Activated naive CD4-positive, alpha-beta T cell treated with anti-CD3 and anti-CD28 coated beads for 36 hours (primary cell): ENCODE data around the gene COL25A1. TPM values are rescaled to one million over a fixed set of nuclear protein-coding genes. Genes with fewer than 3 reads are reported as not detected.
"Not testable (repeated sequence)": the region's sequence is repeated elsewhere in the genome, so short reads cannot be mapped to it uniquely, and the experiment has no call there.

Experiments
- CTCF ChIA-PET: fragments of 350-600 bp; sonication (Branson Sonifier 250); formaldehyde crosslinking; loops from one replicate; lab custom pipeline; 2021; ENCODE audit warnings: antibody characterized with exemption; lab: Charles Lee
- DNase-seq: peaks from one replicate; pipeline ENCODE4 v3.0.0-alpha.2; 2020
- H3K27ac Mint-ChIP-seq: one replicate; pipeline ENCODE4 v1.8.0; 2021; ENCODE audit warnings: mild to moderate bottlenecking, mixed read lengths
- H3K27me3 Mint-ChIP-seq: one replicate; pipeline ENCODE4 v1.8.0; 2021; ENCODE audit warnings: low read depth, mixed read lengths
- H3K36me3 Mint-ChIP-seq: one replicate; pipeline ENCODE4 v1.8.0; 2021; ENCODE audit warnings: low read depth, mixed read lengths
- H3K4me1 Mint-ChIP-seq: one replicate; pipeline ENCODE4 v1.8.0; 2021; ENCODE audit warnings: low read depth, mixed read lengths
- H3K4me3 Mint-ChIP-seq: one replicate; pipeline ENCODE4 v1.8.0; 2021; ENCODE audit warnings: mild to moderate bottlenecking, moderate library complexity, mixed read lengths
- H3K9me3 Mint-ChIP-seq: one replicate; pipeline ENCODE4 v1.8.0; 2021; ENCODE audit warnings: mixed read lengths
- intact Hi-C: fragments of 100-400 bp; cut with micrococcal nuclease; formaldehyde crosslinking; loops from one replicate; pipeline ENCODE4 v1.15.1; 2023
- total RNA-seq, 2 experiments: library from RNA; stranded (reverse); gene quantifications; one replicate each; pipeline ENCODE4 v1.2.3, GENCODE V29; 2021

COL25A1 gene
- total RNA-seq, 2 experiments from 2014 or later, result not detected

DNA sequence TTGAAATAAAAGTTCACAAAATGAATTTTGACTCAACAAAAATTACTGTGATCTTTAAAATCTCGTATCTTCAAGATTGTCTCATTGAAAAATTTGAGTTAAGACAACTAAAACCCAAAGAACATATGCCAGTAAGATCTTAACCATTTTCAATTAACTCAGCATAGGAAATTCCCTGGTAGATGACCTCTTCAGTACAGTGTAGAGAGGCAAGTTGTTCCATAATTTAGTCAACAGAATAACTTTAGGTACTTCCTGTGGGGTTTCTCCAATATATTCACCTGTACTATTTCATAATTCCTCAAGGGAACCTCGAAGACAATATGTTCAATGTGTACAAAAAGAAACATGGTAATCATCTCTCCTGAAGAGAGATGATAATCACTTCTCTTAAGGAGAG, 145.3 kb downstream of the COL25A1 start:
- intact Hi-C loops, result no loop called here
- no peak overlapping the region for H3K27ac Mint-ChIP-seq
- DNase-seq, result no peak
- peaks cover 3% of the 10 kb centered on the region for H3K27me3 Mint-ChIP-seq
- no peak overlapping the region for H3K4me3 Mint-ChIP-seq
- H3K4me1 Mint-ChIP-seq, result no peaks in the 10 kb centered on the region
- CTCF ChIA-PET, result no interaction called here
- H3K9me3 Mint-ChIP-seq, result no peaks in the 10 kb centered on the region
- H3K36me3 Mint-ChIP-seq, result no peaks in the 10 kb centered on the region

DNA sequence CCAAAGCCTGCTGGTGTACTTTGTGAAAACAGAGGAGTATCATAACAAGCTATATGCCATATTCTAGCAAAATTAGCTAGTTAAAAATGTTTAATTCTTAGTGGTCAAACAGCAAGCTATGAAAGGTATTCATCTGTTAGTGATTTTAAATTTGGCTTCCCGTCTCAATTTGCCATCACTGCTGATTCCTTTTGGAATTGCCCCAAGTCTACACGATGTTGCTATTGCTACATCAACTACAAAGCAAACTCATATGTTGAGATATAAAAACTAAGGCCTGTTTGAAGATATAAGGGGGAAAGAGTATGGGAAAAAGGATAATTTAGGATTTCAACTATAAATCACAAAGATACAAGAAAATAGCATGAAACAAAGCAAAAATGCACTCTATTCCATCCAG, 146.1 kb downstream of the COL25A1 start:
- intact Hi-C loops, result no loop called here
- Mint-ChIP-seq H3K36me3 (no peaks in the 10 kb centered on the region), H3K27me3 (peaks cover 3% of the 10 kb centered on the region), H3K27ac (no peak overlapping the region), H3K4me3 (no peak overlapping the region), H3K9me3 (no peaks in the 10 kb centered on the region), H3K4me1 (no peaks in the 10 kb centered on the region)
- CTCF ChIA-PET, result no interaction called here
- no peak for DNase-seq

DNA sequence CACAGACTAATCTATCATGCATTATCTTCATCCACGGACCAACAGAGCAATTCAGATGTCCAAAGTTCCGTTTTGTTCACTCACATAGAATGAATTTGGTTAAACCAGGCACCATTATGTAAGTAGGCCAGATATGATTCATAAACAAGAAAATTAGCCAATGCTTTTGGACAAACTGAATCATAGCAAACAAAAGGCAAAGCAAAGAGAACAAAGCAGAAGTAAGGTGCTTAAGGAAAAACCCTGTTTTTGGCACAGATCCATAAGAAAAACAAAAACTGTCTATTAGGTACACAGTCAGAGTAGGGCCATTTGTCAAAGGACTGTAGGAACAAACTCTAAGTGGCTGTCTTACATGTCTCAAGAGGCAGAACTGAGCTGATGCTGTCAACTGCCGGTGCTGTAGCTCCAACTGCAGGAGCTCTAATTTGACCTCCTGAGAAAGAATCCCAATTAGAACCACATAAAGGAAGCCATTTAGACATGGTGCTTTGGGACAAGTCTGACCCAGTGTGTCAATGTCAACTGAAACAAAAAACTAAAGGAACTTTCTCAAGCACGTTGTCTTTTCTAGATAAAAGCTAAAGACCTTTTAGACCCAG, 146.7 kb downstream of the COL25A1 start:
- Mint-ChIP-seq H3K9me3 (no peaks in the 10 kb centered on the region), H3K27me3 (peaks cover 3% of the 10 kb centered on the region), H3K4me1 (no peaks in the 10 kb centered on the region), H3K36me3 (no peaks in the 10 kb centered on the region), H3K27ac (no peak overlapping the region), H3K4me3 (no peak overlapping the region)
- intact Hi-C loops, result no loop called here
- CTCF ChIA-PET, result interaction anchor here (1.1 kb wide), 1 partner anchor 138 kb away, joined by 3 read pairs; no protein-coding TSS in a partner anchor
- DNase-seq, result no peak

DNA sequence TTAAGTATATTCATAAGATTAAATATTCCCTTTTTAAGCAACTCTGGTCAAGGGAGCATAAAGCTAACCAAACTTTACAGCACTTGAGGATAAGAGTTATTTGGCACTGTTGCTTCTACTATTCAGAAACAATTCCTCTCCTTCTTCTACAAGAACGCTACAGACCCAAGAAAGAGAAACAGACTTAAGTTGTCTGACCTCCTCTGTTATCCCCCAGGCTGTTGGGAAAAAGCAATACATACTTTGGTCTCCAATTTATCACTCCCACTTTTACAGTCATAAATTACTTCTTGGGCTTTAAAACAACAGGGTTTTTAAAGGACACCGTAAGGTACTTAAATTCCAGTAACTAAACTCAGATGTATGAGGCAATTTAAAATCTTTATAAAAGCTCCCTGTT, 147.4 kb downstream of the COL25A1 start:
- CTCF ChIA-PET, result interaction anchor here (1.1 kb wide), 1 partner anchor 138 kb away, joined by 3 read pairs; no protein-coding TSS in a partner anchor
- no peaks in the 10 kb centered on the region for H3K9me3 Mint-ChIP-seq
- no peak for DNase-seq
- intact Hi-C loops, result no loop called here
- H3K27ac Mint-ChIP-seq, result no peak overlapping the region
- no peak overlapping the region for H3K4me3 Mint-ChIP-seq
- H3K36me3 Mint-ChIP-seq, result no peaks in the 10 kb centered on the region
- no peaks in the 10 kb centered on the region for H3K4me1 Mint-ChIP-seq
- H3K27me3 Mint-ChIP-seq, result peaks cover 3% of the 10 kb centered on the region

DNA sequence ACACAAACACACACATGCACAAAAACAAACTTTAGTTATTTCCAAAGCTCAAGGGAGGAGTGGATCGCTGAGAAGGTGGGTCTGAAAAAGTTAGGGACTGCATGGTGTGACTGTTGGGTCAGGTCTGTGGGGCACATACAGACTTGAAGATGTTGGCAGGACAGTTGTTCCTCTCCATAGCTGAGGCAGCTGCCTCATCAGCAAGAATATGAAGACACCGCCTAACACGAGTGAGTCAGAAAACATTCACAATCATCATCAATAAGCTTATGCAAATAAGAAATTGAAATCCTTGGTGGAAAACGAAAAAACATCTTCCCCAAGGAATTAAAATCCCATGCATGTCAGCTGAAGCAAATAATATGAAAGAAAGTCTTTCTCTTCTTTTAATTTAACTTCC, 148.0 kb downstream of the COL25A1 start:
- no peak for DNase-seq
- Mint-ChIP-seq H3K4me3 (no peak overlapping the region), H3K27ac (no peak overlapping the region), H3K27me3 (peaks cover 3% of the 10 kb centered on the region), H3K4me1 (no peaks in the 10 kb centered on the region), H3K9me3 (no peaks in the 10 kb centered on the region), H3K36me3 (no peaks in the 10 kb centered on the region)
- CTCF ChIA-PET, result interaction anchor here (1.1 kb wide), 1 partner anchor 139 kb away, joined by 3 read pairs; no protein-coding TSS in a partner anchor
- intact Hi-C loops, result no loop called here

DNA sequence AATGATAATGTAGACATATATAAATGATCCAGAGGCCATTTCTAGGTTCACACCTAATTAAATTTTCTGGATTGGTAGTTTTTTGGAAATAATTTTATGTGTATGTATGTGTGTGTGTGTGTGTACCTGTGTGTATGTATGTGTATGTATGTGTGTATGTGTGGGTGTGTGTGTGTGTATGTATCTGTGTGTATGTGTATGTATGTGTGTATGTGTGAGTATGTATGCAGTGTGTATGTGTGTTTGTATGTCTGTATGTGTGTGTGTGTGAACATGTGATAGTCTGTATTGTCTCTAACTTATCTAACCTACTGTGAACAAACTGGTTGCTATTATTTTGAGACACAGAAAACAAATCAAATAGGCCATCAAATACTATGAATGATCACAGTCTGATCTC, 152.6 kb downstream of the COL25A1 start:
- CTCF ChIA-PET, result no interaction called here
- Mint-ChIP-seq H3K4me1 (no peaks in the 10 kb centered on the region), H3K36me3 (no peaks in the 10 kb centered on the region), H3K27ac (no peak overlapping the region), H3K4me3 (no peak overlapping the region), H3K27me3 (peaks cover 2% of the 10 kb centered on the region), H3K9me3 (no peaks in the 10 kb centered on the region)
- no peak for DNase-seq
- intact Hi-C loops, result no loop called here

DNA sequence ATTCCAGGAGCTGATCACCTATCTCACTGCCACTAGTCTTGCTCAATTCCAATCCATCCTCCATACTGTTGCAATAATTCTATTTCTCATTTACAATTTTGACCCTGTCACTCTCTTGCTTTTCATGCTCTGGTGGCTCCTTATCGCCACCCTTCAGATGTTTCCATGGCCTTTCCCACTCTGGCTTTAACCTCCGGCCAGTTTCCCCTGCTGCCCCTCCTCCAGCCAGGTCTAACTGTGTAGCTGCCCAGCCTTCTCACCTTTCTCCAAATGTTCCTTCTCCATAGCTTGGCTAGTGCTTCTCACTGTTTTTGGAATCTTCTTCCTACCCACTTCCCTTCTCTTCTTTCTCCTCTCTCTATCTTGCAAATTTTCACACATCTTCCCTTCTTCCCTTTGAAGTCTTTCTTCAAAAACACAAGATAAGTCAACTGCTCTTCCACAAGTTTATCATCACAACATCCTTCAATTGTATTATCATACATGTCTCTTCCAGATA, 153.8 kb downstream of the COL25A1 start:
- CTCF ChIA-PET, result no interaction called here
- Mint-ChIP-seq H3K27me3 (peaks cover 2% of the 10 kb centered on the region), H3K36me3 (no peaks in the 10 kb centered on the region), H3K4me3 (no peak overlapping the region), H3K9me3 (no peaks in the 10 kb centered on the region), H3K27ac (no peak overlapping the region), H3K4me1 (no peaks in the 10 kb centered on the region)
- intact Hi-C loops, result no loop called here
- DNase-seq, result no peak

DNA sequence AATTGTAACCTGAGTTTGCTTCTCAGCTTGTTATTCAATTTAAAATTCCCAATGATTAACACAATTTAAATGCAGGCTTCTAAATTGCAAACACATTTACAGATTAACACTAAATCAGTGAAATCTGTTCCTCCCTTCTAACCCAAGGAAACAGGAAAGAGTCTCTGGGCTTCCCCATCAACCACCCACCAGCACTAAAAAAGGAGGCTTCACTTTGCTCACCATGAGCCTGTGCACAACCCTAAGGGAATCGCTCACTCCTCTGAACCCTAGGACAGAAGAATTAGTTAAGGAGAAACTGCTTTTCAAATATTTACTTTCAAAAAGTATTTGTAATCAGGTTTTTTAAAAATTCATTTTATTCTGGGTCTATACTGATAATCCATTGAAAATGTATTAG, 155.3 kb downstream of the COL25A1 start:
- H3K27ac Mint-ChIP-seq, result no peak overlapping the region
- peaks cover 2% of the 10 kb centered on the region for H3K27me3 Mint-ChIP-seq
- CTCF ChIA-PET, result no interaction called here
- peaks cover 3% of the 10 kb centered on the region for H3K9me3 Mint-ChIP-seq
- no peak for DNase-seq
- no peaks in the 10 kb centered on the region for H3K4me1 Mint-ChIP-seq
- H3K4me3 Mint-ChIP-seq, result no peak overlapping the region
- intact Hi-C loops, result no loop called here
- no peaks in the 10 kb centered on the region for H3K36me3 Mint-ChIP-seq

DNA sequence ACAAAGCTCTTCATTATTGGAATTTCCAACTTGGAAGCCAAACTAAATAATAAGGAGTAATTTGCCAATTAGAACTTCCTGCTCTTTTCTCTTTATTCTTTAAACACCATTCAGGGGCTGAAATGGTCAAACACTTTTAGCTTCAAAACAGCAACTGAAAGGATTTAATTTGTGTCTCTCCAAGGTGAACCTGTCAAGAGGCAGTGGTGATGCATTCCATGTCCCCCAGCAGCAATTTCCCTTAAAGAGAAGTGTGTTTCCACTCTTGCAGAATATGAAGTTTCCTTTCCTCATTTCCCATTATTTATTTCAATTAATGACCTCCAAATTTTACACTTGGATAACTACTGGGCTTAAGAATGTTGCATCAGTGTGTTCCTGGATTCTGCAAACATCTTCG, 156.0 kb downstream of the COL25A1 start:
- Mint-ChIP-seq H3K4me3 (no peak overlapping the region), H3K27ac (no peak overlapping the region), H3K4me1 (no peaks in the 10 kb centered on the region), H3K36me3 (no peaks in the 10 kb centered on the region), H3K9me3 (peaks cover 6% of the 10 kb centered on the region), H3K27me3 (peaks cover 5% of the 10 kb centered on the region)
- intact Hi-C loops, result no loop called here
- DNase-seq, result no peak
- CTCF ChIA-PET, result no interaction called here

DNA sequence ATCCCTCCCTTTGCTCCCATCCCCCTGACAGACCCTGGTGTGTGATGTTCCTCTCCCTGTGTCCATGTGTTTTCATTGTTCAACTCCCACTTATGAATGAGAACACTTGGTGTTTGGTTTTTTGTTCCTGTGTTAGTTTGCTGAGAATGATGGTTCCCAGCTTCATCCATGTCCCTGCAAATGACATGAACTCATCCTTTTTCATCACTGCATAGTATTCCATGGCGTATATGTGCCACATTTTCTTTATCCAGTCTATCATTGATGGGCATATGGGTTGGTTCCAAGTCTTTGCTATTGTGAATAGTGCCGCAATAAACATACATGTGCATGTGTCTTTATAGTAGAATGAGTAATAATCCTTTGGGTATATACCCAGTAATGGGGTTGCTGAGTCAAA, 164.3 kb downstream of the COL25A1 start:
- peaks cover 13% of the 10 kb centered on the region for H3K9me3 Mint-ChIP-seq
- intact Hi-C loops, DNase-seq, H3K4me1 Mint-ChIP-seq, H3K27ac Mint-ChIP-seq, CTCF ChIA-PET, H3K36me3 Mint-ChIP-seq, H3K27me3 Mint-ChIP-seq, H3K4me3 Mint-ChIP-seq: not testable (repeated sequence)

DNA sequence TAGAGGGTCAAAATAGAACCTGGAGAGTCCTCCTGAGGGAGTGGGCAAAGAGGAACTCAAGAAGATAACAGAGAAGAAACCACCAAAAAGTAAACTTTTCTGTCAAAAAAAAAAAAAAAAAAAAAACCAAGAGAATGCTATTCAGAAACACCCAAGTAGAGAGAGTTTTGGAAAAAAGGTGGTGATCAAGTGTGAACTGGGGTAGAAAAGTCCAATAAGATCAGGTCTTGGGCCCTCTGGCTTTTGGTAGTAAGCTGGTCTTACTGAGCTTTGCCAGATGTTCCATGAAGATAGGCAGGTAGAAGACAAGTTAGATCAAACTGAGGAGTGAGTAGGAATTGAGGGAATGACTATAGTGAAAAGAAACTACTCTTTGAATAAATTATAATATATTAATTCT, 167.5 kb downstream of the COL25A1 start:
- Mint-ChIP-seq H3K36me3 (no peaks in the 10 kb centered on the region), H3K27ac (no peak overlapping the region), H3K4me3 (no peak overlapping the region), H3K4me1 (no peaks in the 10 kb centered on the region), H3K9me3 (peaks cover 7% of the 10 kb centered on the region), H3K27me3 (no peaks in the 10 kb centered on the region)
- DNase-seq, result no peak
- CTCF ChIA-PET, result interaction anchor here (1.2 kb wide), 1 partner anchor 120 kb away, joined by 3 read pairs; no protein-coding TSS in a partner anchor
- intact Hi-C loops, result no loop called here

DNA sequence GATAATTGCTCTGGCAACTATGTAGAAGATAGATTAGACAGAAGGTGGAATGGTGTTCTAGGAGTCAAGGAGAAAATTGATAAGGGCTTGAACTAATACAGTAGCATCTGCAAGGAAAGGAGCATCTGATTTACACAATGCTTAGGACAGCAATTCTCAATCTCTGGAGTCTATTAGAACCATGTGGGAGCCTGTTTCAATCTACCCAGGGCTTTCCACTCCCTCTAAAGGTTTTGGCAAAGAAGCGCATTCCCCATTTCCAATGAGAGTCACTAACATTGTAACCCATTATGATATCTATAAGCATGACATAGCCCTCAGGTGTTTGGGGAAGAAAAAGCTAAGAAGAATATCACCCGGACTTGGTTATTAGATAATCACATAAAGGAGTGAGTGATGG, 168.2 kb downstream of the COL25A1 start:
- Mint-ChIP-seq H3K4me3 (no peak overlapping the region), H3K27ac (no peak overlapping the region), H3K36me3 (no peaks in the 10 kb centered on the region), H3K9me3 (peaks cover 7% of the 10 kb centered on the region), H3K27me3 (no peaks in the 10 kb centered on the region), H3K4me1 (no peaks in the 10 kb centered on the region)
- no peak for DNase-seq
- CTCF ChIA-PET, result interaction anchor here (0.6 kb wide), 1 partner anchor 1231 kb away, joined by 3 read pairs; no protein-coding TSS in a partner anchor
- intact Hi-C loops, result no loop called here

DNA sequence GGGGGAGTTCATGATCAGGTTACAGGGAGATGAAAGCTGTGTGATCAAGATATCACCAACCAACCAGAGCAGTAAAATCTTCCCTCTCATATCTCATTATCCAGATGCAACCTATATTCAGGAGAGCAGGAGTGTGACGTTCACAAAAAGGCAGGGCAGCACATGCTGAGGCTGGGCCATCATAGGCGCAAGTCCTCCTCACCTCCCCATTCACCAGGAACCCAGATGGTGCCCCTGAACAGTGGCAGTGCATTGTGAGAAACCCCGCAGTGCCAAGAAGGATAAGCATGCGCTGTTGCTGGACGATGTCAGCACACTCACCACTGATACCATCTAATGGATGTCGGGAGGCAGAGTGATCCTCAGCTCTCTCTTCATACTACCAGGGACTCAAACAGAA, 170.9 kb downstream of the COL25A1 start:
- H3K9me3 Mint-ChIP-seq, result no peaks in the 10 kb centered on the region
- intact Hi-C loops, result no loop called here
- no peaks in the 10 kb centered on the region for H3K27me3 Mint-ChIP-seq

More for the DNA sequence above, 170.9 kb downstream of the COL25A1 start:
- no peak for DNase-seq
- no peaks in the 10 kb centered on the region for H3K36me3 Mint-ChIP-seq
- no peaks in the 10 kb centered on the region for H3K4me1 Mint-ChIP-seq
- no peak overlapping the region for H3K27ac Mint-ChIP-seq
- no peak overlapping the region for H3K4me3 Mint-ChIP-seq
- CTCF ChIA-PET, result interaction anchor here (0.6 kb wide), 1 partner anchor 473 kb away, joined by 4 read pairs; no protein-coding TSS in a partner anchor
